Measurements from ENCODE around the gene COQ6.

DNA sequence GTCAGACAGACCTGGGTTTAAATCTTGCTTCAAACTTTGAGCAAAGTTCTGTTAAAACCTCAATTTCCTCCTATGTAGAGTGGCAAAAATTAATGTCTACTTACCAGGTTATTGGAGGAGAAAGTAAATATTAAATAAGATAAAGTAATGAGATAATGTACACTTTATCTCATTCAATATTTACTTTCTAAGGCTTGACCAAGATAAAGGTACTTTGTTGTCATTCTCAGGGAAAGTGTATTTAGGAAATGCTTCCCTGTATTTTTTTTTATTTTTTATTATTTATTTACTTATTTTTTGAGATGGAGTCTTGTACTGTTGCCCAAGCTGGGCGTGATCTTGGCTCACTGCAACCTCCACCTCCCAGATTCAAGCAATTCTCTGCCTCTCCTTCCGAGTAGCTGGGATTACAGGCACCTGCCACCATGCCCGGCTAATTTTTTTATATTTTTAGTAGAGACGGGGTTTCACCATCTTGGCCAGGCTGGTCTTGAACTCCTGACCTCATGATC is 4.9 kb upstream of the COQ6 start:
- TF ChIP-seq POLR2A (IDR thresholded peaks at IDR 0.05) (no peak), CTCF (IDR thresholded peaks at IDR 0.05) (no peak)

Measured in lower leg skin (tissue), 3 donors.